GM18861 (cell line): ENCODE data around the gene DLGAP4.

Experiments
- ATAC-seq: cut with Tn5 transposase; IDR thresholded peaks from one replicate; pipeline ENCODE4 v1.9.1; 2021; ENCODE audit not compliant: unreplicated experiment

DLGAP4 gene, protein sequence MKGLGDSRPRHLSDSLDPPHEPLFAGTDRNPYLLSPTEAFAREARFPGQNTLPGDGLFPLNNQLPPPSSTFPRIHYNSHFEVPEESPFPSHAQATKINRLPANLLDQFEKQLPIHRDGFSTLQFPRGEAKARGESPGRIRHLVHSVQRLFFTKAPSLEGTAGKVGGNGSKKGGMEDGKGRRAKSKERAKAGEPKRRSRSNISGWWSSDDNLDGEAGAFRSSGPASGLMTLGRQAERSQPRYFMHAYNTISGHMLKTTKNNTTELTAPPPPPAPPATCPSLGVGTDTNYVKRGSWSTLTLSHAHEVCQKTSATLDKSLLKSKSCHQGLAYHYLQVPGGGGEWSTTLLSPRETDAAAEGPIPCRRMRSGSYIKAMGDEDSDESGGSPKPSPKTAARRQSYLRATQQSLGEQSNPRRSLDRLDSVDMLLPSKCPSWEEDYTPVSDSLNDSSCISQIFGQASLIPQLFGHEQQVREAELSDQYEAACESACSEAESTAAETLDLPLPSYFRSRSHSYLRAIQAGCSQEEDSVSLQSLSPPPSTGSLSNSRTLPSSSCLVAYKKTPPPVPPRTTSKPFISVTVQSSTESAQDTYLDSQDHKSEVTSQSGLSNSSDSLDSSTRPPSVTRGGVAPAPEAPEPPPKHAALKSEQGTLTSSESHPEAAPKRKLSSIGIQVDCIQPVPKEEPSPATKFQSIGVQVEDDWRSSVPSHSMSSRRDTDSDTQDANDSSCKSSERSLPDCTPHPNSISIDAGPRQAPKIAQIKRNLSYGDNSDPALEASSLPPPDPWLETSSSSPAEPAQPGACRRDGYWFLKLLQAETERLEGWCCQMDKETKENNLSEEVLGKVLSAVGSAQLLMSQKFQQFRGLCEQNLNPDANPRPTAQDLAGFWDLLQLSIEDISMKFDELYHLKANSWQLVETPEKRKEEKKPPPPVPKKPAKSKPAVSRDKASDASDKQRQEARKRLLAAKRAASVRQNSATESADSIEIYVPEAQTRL

DNA sequence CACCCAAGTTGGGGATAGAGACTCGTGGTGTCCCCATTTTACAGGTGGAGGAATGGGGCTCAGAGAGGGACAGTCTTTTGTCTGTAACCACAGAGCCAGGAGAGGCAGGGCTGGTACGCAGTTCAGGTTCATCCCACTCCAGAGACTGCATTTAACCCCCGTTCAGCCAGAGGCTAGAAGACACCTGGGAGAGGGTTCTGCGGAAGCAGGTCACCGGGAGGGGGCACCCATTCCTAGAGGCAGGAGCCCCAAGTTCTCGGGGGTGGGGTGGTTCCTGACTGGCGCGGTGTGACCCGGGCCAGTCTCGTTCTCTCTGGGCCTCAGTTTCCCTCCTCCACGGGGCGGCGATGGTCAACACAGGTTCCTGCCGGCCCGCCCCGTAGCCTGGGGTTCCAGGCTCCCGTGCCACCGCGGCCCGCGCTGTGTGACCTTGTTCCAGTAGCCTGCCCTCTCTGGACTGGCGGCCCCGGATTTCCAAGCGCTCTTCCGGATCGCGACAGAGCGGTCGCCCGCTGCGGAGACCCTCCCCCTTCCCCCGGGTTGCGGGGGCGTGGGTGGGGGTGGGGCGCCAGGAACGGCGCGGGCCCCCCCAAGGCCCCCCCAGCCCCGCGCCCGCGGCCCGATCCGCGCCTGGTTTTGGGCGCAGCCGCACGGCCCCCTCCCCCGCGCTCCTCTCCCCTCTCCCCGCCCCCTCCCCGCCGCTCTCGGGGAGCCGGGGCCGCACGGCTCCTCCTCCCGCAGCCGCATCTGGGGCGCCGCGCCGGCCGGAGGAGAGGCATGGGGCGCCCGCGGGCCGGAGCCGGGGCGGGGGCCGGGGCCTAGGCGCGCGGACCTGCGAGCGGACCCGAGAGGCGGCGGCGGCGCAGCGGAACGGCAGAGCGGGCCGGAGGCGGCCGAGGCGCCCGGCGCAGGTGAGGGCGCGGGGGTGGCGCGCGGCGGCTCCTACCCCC, at the start of gene DLGAP4:
TSS of gene DLGAP4 (plus strand) at position 738 of the 950 bp plus-strand sequence. CDS start 125,379 bp downstream, outside the sequence.
- no peak for ATAC-seq

DNA sequence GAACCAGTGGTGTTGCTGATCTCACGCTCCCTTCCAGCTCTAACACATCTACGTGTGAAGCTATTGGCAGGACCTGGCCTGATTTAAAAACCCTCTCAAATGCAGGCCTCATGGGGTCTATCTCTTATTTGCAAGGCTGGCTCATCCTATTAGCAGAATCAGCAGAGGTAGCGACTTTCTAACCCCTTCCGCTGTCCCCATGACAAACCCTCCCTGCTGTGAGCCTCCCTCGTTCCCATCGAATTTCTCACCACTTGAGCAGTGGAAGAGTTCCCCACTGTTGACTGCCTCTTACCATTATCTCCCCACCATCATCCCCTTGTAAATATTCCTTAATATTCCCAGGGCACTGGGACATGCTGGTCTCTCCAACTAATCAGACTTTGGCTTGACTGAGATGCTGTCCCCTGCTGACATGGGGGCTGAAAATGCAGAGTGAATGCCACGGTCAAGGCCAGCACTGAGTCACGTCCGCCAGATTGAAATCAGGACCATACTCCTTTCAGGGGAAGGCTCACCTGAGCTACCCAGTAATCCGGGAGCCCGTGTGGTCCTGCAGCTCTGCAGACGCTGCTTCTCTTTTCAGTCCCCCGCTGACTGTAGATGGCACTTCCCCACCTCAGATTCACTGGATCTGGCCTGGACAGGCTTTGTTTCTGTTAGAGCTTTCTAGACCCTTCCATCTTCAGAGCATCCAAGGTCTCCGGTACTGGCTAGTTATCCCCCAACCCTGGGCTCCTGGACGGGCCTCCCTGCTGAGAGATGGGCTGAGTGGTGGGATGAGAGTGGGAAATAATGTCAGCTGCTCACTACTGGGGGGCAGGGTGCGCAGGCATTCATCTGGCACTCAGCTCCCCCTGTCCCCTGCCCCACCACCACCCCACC, 46.7 kb upstream of the DLGAP4 start:
- ATAC-seq = no peak

DNA sequence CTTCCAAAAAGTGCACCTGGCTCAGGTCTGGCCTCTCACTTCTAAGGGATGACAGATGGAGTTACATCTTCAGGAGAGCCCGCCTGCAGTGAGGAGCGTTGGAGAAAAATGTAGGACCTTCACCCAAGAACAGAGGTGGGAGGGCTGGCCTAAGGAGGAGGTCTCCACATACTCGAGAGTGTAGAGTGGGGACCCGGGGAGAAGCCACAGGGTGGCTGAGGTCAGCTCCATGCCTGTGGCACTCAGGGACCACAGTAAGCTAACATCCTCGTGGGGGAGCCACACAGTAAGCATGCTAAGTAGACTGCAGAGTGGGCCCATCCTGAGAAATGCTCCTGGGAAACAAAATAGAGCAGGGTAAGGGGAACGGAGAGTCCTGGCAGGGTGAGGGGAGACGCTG, 45.8 kb upstream of the DLGAP4 start:
- ATAC-seq = no peak

DNA sequence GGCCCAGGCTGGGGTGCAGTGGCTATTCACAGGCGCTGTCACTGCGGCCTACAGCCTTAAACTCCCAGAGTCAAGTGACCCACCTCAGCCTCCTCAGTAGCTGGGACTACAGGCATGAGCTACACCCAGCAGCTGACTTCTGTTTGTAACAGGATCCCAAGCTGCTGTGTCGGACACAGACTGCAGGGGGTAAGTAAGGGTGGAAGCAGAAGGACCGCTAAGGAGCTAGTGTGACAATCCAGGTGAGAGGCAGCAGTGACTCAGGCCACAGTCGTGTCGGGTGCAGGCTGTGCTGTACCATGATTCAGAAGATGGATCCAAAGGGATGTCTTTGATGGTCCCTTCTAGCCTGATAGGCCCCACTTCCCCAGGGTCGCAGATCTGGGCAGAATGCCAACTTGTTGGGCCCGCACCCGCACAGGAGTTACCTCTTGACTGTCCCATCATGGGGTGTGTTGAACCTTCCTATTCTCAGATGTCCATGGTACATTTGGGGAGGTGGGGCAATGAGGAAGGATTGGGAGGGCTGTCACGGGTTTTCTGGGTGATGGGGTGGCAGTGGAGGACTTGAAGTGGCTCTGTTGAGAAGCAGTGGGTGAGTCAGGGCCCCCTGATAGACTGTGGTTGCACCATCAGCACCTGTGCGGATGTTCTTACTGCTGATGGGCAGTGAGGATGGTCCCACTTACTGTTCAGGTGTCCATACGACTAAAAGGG, 44.6 kb upstream of the DLGAP4 start:
- ATAC-seq = no peak

DNA sequence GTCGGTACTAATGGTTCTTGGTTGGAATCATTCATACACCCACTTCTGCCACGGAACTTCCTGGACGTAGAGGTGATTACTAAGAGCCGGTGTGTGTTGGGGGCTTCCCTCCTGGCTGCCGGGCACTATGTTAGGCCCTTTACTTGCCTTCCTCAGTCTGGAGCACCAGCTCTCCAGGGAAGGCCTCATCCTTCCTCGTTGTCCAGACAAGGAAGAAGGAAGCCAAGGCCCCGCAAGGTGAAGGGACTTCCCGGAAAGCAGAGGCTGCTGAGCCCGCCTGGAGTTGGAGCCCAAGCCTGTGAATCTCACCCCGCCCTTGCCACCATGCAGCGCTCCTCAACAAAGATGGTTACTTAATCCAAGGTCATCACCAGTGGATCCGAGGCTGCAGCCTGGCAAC, 43.7 kb upstream of the DLGAP4 start:
- ATAC-seq = no peak

DNA sequence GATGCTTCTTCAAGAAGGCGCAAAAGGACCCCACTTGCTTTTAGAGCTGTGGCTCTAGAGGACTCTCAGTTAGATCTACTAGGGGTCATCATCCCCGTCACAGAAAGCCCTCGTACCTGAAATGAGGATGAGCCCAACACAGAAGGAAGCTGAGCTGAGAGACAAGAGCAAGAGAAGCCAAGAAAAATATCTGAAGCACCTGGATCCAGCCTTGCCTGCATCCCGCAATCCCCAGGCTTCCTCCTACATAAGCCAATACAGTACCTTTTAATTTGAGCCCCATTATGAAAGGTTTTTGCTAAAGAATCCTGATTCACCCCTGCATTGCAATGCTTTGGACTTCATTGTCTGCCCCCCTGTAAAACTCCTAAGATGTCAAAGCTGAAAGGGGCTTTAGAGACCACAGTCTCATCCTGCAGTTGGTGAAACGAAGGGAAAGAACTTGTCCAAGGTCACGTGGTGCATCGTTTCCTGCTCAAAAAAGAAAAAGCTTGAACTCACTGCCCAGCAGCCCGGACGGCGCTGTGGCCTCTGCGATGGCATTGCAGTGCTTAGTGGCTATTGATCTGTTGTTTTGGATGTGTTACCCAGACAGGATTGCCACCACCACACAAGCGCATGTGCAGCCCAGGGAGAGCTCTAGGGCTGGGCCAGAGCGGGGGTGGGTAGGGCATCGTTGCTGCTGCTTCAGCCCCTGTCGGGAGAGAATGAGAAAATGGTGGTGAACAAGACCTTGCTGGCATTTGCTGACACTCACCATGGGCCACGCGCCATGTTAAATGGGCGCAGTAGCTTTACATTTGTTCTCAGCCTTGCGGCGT, 41.5 kb upstream of the DLGAP4 start:
- no peak for ATAC-seq

DNA sequence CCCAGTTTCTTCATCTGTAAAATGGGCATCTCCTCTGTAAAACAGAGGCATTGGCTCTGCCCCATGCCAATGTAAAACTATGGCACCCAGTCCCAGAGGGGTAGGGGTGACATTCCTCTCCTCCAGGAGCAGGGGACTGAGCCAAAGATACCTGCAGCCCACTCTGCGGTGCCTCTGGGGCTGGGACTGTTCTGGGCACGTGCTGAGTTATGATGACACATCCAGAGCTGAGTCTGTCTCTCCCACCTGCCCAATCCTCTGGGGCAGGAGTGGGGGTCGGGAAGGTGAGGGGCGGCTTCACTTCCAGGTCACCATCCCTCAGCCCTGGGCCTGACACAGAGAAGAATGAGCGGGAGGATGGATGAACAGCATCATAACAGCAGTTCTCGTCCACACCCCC, 40.0 kb upstream of the DLGAP4 start:
- no peak for ATAC-seq

DNA sequence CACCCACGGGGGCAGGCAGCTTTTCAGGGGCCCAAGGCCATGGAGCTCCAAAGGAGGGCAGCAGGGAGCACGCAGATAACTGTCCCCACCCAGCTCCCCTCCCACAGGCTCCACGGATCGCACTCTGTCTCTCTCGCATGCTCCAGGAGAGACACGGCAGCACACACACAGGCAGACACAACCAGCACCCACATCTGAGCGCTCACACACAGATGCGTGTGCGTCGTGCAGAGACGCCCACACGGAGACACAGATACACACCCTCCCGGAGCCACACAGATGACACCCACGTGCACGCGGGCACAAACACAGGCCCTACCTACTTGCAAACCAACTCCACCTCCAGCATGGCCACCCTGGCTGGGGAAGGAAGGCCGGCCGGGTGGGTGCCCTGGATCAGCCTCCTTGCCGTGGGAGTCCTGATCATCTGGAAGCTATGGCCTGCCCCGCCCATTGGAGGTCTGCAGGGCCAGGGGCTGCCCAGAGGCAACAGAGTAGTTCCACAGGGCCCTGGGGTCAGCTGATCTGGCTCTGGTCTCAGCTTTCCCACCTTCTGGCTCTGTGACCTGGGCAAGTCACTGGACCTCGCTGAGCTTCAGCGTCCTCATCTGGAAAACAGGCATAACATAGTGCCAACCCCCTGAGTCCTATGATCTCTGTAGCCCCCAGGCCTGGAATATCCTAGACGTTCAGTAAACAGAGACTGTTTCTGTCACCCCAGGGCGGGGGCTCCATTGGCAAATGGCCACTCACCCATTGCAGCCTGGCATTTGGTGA, 38.3 kb upstream of the DLGAP4 start:
- ATAC-seq = no peak

DNA sequence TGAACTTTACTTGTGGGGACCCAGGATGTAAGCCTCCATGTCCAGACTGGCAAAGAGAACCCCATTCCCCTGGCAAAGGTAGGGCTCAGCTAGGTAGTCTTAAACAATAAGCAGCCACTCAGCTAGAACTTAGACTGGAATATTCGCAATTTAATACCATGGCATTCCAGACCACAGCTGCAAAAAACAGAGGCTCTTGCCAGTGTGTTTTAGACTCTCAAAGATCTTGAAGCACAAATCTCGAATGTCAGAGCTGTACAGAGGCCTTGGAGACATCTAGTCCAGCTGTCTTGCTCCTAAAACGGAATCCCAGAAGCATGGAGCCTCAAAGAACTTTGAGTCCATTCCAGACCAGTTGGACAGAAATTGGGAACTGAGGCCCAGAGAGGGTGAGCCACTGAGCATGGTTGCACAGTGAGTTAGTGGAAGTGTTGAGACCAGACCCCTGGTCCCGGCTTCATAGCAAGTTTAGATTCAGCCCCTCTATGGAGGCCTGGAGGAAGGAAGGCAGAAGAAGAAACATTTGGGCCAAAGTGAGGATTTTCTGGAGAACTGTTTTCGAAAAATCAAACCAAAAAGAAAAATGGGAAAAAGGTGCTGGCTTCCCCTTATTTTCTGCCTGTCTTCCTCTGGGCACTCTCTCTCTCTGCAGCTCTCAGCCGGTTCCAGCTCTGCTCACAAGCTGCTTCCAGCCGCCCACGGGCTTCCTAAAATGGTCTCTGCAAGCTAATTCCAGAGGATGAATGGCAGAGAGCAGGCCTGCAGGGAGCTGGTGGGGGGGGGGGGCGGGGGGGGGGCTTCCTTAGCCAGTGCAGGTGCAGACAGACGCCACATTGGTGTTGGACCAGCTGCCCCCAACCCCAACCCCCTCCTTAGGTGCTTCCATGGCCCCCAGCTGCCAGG, 37.4 kb upstream of the DLGAP4 start:
- ATAC-seq = no peak

DNA sequence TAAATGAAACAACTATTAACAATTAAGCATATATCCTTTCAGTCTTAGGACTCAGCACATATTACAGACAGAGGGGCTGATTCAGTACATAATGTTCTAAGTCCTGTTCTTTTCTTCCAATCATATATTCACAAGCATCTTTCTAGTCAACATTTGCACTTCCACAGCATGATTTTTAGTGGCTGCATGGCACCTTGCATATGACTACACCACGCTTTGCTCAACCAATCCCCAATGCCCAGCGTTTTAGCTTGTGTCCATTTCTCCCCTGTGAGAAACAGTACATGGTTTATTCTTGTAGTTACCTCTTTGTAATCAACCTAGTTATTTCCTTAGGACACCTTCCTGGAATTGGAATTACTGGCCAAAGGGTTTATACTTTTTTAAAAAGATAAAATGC, 36.6 kb upstream of the DLGAP4 start:
- no peak for ATAC-seq

DNA sequence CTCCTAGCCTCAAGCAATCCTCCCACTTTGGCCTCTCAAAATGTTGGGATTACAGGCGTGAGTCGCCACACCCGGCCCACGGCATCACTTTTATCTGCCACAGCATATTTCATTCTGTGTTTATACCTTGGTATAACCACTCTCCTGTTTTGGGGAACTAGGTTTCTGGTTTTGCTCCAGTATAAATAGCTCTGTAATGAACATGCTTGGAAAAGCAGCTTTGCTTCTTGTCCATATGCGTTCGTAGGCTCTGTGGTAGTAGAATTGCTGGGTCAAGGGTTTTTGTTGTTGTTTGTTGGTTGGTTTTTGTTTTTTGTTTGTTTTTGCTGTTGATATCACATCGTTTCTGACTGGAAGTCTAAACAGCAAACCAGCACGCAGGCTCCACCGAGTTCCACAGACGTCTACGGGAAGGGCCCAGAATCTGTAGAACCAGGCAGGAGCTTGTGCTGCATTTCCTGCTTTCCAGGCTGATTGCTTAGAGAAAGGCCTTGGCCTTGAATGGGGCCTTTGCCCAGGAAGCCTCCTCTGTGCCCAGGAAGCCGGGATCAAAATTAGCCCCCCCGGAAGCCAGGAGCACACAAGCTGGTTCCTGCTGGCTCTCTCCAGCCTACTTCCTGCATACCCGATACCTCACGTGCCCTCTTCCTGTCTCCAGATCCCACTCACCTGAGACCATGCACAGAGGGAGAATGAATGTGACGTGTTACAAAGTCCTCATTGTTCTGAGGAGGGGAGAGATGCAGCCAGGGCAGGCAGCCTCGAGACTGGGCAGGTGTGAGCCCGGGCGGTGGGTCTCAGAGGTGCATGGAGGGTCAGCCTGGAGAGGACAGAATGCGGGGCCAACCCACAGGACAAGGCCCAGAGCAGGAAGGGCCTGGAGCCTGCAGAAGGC, 35.1 kb upstream of the DLGAP4 start:
- ATAC-seq = no peak

DNA sequence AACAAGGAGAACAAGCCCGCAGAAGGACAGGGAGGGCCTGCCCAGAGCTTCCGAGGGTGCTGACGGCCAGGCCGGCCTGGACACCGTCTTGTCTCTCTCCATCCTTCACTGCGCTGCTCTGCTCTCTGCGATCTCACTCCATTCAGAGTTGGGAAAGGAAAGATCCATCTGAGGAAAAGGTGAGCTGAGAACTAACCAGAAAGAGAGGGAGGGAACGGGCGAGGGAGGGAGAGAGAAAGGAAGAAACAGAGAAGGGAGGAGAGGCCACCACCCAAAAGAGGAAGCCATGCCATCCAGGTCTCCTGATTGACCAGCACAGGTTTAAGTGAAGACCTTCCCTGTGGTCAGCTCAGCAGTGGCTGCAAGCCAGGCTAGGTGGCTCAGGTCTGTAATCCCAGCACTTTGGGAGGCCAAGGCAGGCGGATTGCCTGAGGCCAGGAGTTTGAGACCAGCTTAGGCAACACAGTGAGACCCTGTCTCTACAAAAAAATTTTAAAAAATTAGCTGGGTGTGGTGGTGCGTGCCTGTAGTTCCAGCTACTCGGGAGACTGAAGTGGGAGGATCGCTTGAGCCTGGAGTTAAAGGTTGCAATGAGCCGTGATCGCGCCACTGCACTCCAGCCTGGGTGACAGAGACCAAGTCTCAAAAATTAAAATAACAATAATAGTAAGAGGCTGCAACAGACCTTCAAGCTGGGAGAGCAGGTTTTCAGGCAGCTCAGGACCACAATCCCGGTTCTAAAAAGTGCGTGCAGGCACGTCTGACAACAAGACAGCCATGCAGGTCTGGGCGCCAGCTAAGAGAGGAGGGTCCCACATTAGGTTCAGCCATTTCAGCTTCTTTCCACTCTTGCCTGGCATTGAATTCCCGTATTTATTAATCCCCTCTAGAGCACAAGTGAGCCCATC, 34.2 kb upstream of the DLGAP4 start:
- ATAC-seq = no peak

DNA sequence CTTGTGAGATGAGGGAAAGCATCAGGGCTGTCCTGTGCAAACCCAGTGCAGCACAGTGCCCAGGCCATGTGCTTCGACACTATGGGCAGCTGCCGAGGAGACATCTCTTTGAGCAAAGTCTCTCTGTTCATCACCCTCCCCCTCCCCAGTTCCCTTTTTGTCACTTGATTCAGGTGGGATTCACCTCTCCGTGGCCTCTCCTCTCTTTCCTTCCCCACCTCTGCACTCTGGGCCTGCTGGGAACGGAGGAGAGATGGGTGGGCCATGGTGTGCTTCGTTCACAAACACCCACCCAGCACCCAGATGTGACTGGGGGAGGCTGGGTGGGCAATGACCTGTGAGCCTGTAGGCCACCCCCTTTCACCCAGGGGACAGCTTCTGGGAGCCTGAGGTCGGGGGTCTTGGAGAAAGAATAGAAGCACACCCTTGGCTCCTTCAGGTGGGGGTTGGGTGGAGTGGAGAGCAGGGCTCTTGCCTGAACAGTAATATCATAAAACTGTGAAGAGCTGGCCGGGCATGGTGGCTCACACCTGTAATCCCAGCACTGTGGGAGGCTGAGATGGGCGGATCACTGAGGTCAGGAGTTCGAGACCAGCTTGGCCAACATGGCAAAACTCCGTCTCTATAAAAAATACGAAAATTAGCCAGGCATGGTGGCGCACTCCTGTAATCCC, 33.5 kb upstream of the DLGAP4 start:
- ATAC-seq = no peak
